Measurements from ENCODE around the gene PHKA1. TPM values are rescaled to one million over a fixed set of nuclear protein-coding genes. Genes with fewer than 3 reads are reported as not detected.
A peak's percentile ranks its signal among the peaks of the same experiment; 100 is the strongest.

The PHKA1 gene
- total and polyA plus RNA-seq, 2 donors (not counting 3 experiments of a cell fraction or from before 2014, with no cell fraction given): 3.3 to 5.5 TPM

- Histone ChIP-seq H4K20me1 (replicated peaks; ENCODE audit: control insufficient read depth, extremely low read depth, insufficient read depth, low read length) (no peaks in the 10 kb centered on the region), H3K9me1 (replicated peaks; ENCODE audit: control insufficient read depth, extremely low read depth, insufficient read depth, low read length) (no peaks in the 10 kb centered on the region), H3K27ac (ENCODE audit: insufficient read depth, low read depth, low read length) (peak within 1 kb of the TSS; percentile 73), H3K36me3 (ENCODE audit: control insufficient read depth in 2 of 2, extremely low read depth in 1 of 2, insufficient read depth in 2 of 2, low read length in 2 of 2) (peaks cover 2 to 3% of the 10 kb centered on the region in 2 experiments), H3K27me3 (ENCODE audit: control insufficient read depth in 2 of 2, insufficient read depth in 2 of 2, low read length in 2 of 2) (no peaks in the 10 kb centered on the region), H2AFZ (ENCODE audit: low read depth, low read length) (peak within 1 kb of the TSS; percentile 55), H3K9me3 (replicated peaks; ENCODE audit: control insufficient read depth, insufficient read depth, low read length) (no peaks in the 10 kb centered on the region), H3K9ac (replicated peaks; ENCODE audit: extremely low read depth, insufficient read depth, low read length) (peak within 1 kb of the TSS; percentile 84), H3K79me2 (ENCODE audit: control insufficient read depth, insufficient read depth, low read length) (peaks cover 7% of the 10 kb centered on the region), H3K4me3 (replicated peaks in 1 of 3; ENCODE audit: insufficient read depth in 1 of 3, low read depth in 1 of 3, low read length in 3 of 3) (peak within 1 kb of the TSS; percentile 44 to 75 (median 61)), H3K4me2 (ENCODE audit: insufficient read depth, low read length) (peak within 1 kb of the TSS; percentile 92), H3K4me1 (ENCODE audit: control insufficient read depth, extremely low read depth, insufficient read depth, low read length) (peaks cover 12% of the 10 kb centered on the region)
- intact Hi-C loops (cut with micrococcal nuclease) (loop anchor here (2.0 to 5.0 kb wide), 2 partner anchors 50 to 140 kb away; no protein-coding TSS in a partner anchor), dilution Hi-C loops (cut with MboI; ENCODE audit: extremely low pct_ligation_motif_present, low sequenced_read_pairs) (no loop called here)
- DNase-seq (ENCODE audit: low read depth, low spot score): peak; percentile 85
- peak; percentile 95 for FAIRE-seq
- ChIA-PET CTCF (interaction anchor here (1.3 kb wide), 1 partner anchor 295 kb away, joined by 3 read pairs; the partner anchor contains the start of gene RPS4X), POLR2A (no interaction called here)
- no peak for TF ChIP-seq EZH2 (IDR thresholded peaks at IDR 0.05; ENCODE audit: borderline replicate concordance, low read depth, low read length, severe bottlenecking)
- no peak for TF ChIP-seq FOS (IDR thresholded peaks at IDR 0.05; ENCODE audit: borderline replicate concordance, insufficient read depth, low read length)
- TF ChIP-seq, protein P1, sequence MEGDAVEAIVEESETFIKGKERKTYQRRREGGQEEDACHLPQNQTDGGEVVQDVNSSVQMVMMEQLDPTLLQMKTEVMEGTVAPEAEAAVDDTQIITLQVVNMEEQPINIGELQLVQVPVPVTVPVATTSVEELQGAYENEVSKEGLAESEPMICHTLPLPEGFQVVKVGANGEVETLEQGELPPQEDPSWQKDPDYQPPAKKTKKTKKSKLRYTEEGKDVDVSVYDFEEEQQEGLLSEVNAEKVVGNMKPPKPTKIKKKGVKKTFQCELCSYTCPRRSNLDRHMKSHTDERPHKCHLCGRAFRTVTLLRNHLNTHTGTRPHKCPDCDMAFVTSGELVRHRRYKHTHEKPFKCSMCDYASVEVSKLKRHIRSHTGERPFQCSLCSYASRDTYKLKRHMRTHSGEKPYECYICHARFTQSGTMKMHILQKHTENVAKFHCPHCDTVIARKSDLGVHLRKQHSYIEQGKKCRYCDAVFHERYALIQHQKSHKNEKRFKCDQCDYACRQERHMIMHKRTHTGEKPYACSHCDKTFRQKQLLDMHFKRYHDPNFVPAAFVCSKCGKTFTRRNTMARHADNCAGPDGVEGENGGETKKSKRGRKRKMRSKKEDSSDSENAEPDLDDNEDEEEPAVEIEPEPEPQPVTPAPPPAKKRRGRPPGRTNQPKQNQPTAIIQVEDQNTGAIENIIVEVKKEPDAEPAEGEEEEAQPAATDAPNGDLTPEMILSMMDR (IDR thresholded peaks at IDR 0.05; ENCODE audit: extremely low read depth in 1 of 2, insufficient read depth in 1 of 2, low read depth in 1 of 2, low read length in 2 of 2): no peak
- no peak for TF ChIP-seq POLR2AphosphoS5 (IDR thresholded peaks at IDR 0.05; ENCODE audit: insufficient read depth, low read depth, low read length)
- no peak for TF ChIP-seq MYC (IDR thresholded peaks at IDR 0.05; ENCODE audit: low read depth, low read length)
- no peak for TF ChIP-seq GATA2 (IDR thresholded peaks at IDR 0.05; ENCODE audit: insufficient read depth, insufficient read length, low read depth, low read length)
- no peak for TF ChIP-seq POLR2A (IDR thresholded peaks at IDR 0.05; ENCODE audit: low read depth, low read length)
- TF ChIP-seq, protein P2, sequence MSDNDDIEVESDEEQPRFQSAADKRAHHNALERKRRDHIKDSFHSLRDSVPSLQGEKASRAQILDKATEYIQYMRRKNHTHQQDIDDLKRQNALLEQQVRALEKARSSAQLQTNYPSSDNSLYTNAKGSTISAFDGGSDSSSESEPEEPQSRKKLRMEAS (IDR thresholded peaks at IDR 0.05; ENCODE audit: insufficient read depth, insufficient read length): no peak
- no peak for TF ChIP-seq JUN (IDR thresholded peaks at IDR 0.05; ENCODE audit: borderline replicate concordance, insufficient read depth, insufficient read length, low read depth)
- BruUV-seq (replicated peaks): no TSS peak
Measured at GRCh38 chrX:72572248-72573157, 141.6 kb downstream of the PHKA1 start, which contains the start of gene HDAC8. Gene HDAC8 (minus strand): TSS chrX:72572843. CDS start chrX:72572761, 82 bp downstream.

All from endothelial cell of umbilical vein (primary cell).